Activated B cell treated with CpG ODN at 0.5 μM for 24 hours (primary cell): ENCODE data around the gene CYTL1. TPM values are rescaled to one million over a fixed set of nuclear protein-coding genes. Genes with fewer than 3 reads are reported as not detected.

ENCODE experiments used
- ATAC-seq: fragments of 200-7000 bp; cut with Tn5 transposase; one replicate; pipeline ENCODE4 v1.10.0; 2021; ENCODE audit warnings: low read depth, mild to moderate bottlenecking, moderate library complexity
- CTCF ChIA-PET: fragments of 350-600 bp; sonication (Branson Sonifier 250); formaldehyde crosslinking; loops from one replicate; lab custom pipeline; 2021; ENCODE audit warnings: antibody characterized with exemption; lab: Charles Lee
- POLR2A ChIA-PET: fragments of 350-600 bp; sonication (Branson Sonifier 250); formaldehyde crosslinking; loops from one replicate; lab custom pipeline; 2021; ENCODE audit warnings: antibody characterized with exemption; lab: Charles Lee
- DNase-seq: peaks from one replicate; pipeline ENCODE4 v3.0.0; 2022
- H3K27ac Mint-ChIP-seq: one replicate; pipeline ENCODE4 v1.8.0; 2020; ENCODE audit warnings: mixed read lengths
- H3K27me3 Mint-ChIP-seq: one replicate; pipeline ENCODE4 v1.8.0; 2021; ENCODE audit warnings: mixed read lengths
- H3K36me3 Mint-ChIP-seq: one replicate; pipeline ENCODE4 v1.8.0; 2021; ENCODE audit warnings: low read depth, mixed read lengths
- H3K4me1 Mint-ChIP-seq: one replicate; pipeline ENCODE4 v1.8.0; 2021; ENCODE audit warnings: mixed read lengths
- H3K4me3 Mint-ChIP-seq: one replicate; pipeline ENCODE4 v1.8.0; 2020; ENCODE audit warnings: mild to moderate bottlenecking, mixed read lengths
- H3K9me3 Mint-ChIP-seq: one replicate; pipeline ENCODE4 v1.8.0; 2020; ENCODE audit warnings: mixed read lengths
- CTCF ChIP-seq: fragments of 200-600 bp; IDR thresholded peaks from one replicate; pipeline ENCODE4 v1.8.0; 2022; ENCODE audit warnings: antibody characterized with exemption, mild to moderate bottlenecking
- intact Hi-C: fragments of 100-400 bp; cut with micrococcal nuclease; formaldehyde crosslinking; loops from one replicate; pipeline ENCODE4 v1.15.1; 2024
- total RNA-seq: library from RNA; stranded (reverse); gene quantifications from 2 replicates; pipeline ENCODE4 v1.2.3, GENCODE V29; 2022

The CYTL1 gene
- total RNA-seq, 1 donor from 2014 or later: not detected

GRCh38 chr4:5020341-5020740 is 1.1 kb upstream of the CYTL1 start:
- ATAC-seq (no peak), DNase-seq (no peak)
- TF ChIP-seq CTCF: no peak
- no peak overlapping the region for H3K4me3 Mint-ChIP-seq
- H3K27me3 Mint-ChIP-seq: peaks cover 27% of the 10 kb centered on the region
- no peaks in the 10 kb centered on the region for H3K36me3 Mint-ChIP-seq
- POLR2A ChIA-PET: no interaction called here
- H3K9me3 Mint-ChIP-seq: peaks cover 4% of the 10 kb centered on the region
- no peak overlapping the region for H3K27ac Mint-ChIP-seq
- intact Hi-C loops: no loop called here
- CTCF ChIA-PET: no interaction called here
- peaks cover 1% of the 10 kb centered on the region for H3K4me1 Mint-ChIP-seq

GRCh38 chr4:5019796-5020195 is 538 bp upstream of the CYTL1 start:
- DNase-seq: no peak
- Mint-ChIP-seq H3K36me3 (no peaks in the 10 kb centered on the region), H3K4me3 (no peak overlapping the region), H3K27ac (no peak overlapping the region), H3K4me1 (peaks cover 1% of the 10 kb centered on the region), H3K27me3 (peaks cover 27% of the 10 kb centered on the region), H3K9me3 (peaks cover 4% of the 10 kb centered on the region)
- CTCF ChIA-PET: no interaction called here
- POLR2A ChIA-PET: no interaction called here
- intact Hi-C loops: no loop called here
- no peak for TF ChIP-seq CTCF
- no peak for ATAC-seq

GRCh38 chr4:5018603-5019002 is 655 bp downstream of the CYTL1 start:
- H3K27ac Mint-ChIP-seq: no peak overlapping the region
- peaks cover 1% of the 10 kb centered on the region for H3K4me1 Mint-ChIP-seq
- ChIA-PET CTCF (no interaction called here), POLR2A (no interaction called here)
- no peaks in the 10 kb centered on the region for H3K36me3 Mint-ChIP-seq
- intact Hi-C loops: no loop called here
- no peak for TF ChIP-seq CTCF
- DNase-seq (no peak), ATAC-seq (no peak)
- H3K27me3 Mint-ChIP-seq: peaks cover 27% of the 10 kb centered on the region
- H3K4me3 Mint-ChIP-seq: no peak overlapping the region
- peaks cover 4% of the 10 kb centered on the region for H3K9me3 Mint-ChIP-seq

GRCh38 chr4:5018096-5018495 is 1.2 kb downstream of the CYTL1 start:
- POLR2A ChIA-PET: no interaction called here
- no peak for TF ChIP-seq CTCF
- Mint-ChIP-seq H3K4me3 (no peak overlapping the region), H3K9me3 (peaks cover 4% of the 10 kb centered on the region), H3K27ac (no peak overlapping the region), H3K4me1 (peaks cover 1% of the 10 kb centered on the region), H3K36me3 (no peaks in the 10 kb centered on the region), H3K27me3 (peaks cover 27% of the 10 kb centered on the region)
- ATAC-seq: no peak
- CTCF ChIA-PET: no interaction called here
- DNase-seq: no peak
- intact Hi-C loops: no loop called here

- intact Hi-C loops: no loop called here
- H3K4me3 Mint-ChIP-seq: no peak overlapping the region
- DNase-seq: no peak
- no peaks in the 10 kb centered on the region for H3K36me3 Mint-ChIP-seq
- POLR2A ChIA-PET: no interaction called here
- peaks cover 2% of the 10 kb centered on the region for H3K9me3 Mint-ChIP-seq
- no peak for ATAC-seq
- H3K4me1 Mint-ChIP-seq: peaks cover 1% of the 10 kb centered on the region
- H3K27me3 Mint-ChIP-seq: peaks cover 24% of the 10 kb centered on the region
- CTCF ChIA-PET: no interaction called here
- no peak for TF ChIP-seq CTCF
- no peak overlapping the region for H3K27ac Mint-ChIP-seq
These were observed 5.1 kb downstream of the CYTL1 start for GRCh38 chr4:5014007-5014682.
